HepG2 (cell line): ENCODE measurements around the gene RUSC1. TPM values are rescaled to one million over a fixed set of nuclear protein-coding genes. Genes with fewer than 3 reads are reported as not detected.

Experiments
- CTCF ChIP-seq: sonication (generic); formaldehyde crosslinking; IDR thresholded peaks from 2 replicates; pipeline ENCODE4 v1.5.0; 2020; ENCODE audit warnings: mild to moderate bottlenecking, missing genetic modification reagents, moderate library complexity
- HNF1A ChIP-seq, 2 experiments: sonication (generic) in 1 of 2; formaldehyde crosslinking in 1 of 2; IDR thresholded peaks; 2 replicates each; pipeline versions ENCODE4 v1.4.0 to v1.6.1; 2016 to 2020; ENCODE audit warnings: borderline replicate concordance in 1 of 2, low read depth in 1 of 2, mild to moderate bottlenecking in 1 of 2, missing genetic modification reagents in 1 of 2
- HNF1B ChIP-seq: sonication (generic); formaldehyde crosslinking; IDR thresholded peaks from 2 replicates; pipeline ENCODE4 v1.5.1; 2020; ENCODE audit warnings: mild to moderate bottlenecking, moderate library complexity, missing genetic modification reagents
- IRF9 ChIP-seq: sonication (generic); formaldehyde crosslinking; IDR thresholded peaks from 2 replicates; pipeline ENCODE4 v1.8.0; 2022; ENCODE audit warnings: missing genetic modification reagents, mild to moderate bottlenecking, borderline replicate concordance
- KDM2A ChIP-seq: sonication (generic); formaldehyde crosslinking; IDR thresholded peaks from 2 replicates; pipeline ENCODE4 v1.4.0; 2020; ENCODE audit warnings: low read depth, missing genetic modification reagents, borderline replicate concordance
- MEIS2 ChIP-seq: sonication (generic); formaldehyde crosslinking; IDR thresholded peaks from 2 replicates; pipeline ENCODE4 v1.9.0; 2021; ENCODE audit warnings: mild to moderate bottlenecking, missing genetic modification reagents
- NFE2 ChIP-seq: sonication (generic); formaldehyde crosslinking; IDR thresholded peaks from 2 replicates; pipeline ENCODE4 v1.4.0; 2020; ENCODE audit warnings: missing genetic modification reagents
- POLR2A ChIP-seq, 2 experiments: IDR thresholded peaks; 2 replicates each; pipeline ENCODE4 v1.6.1; 2011; ENCODE audit warnings: low read depth in 2 of 2, low read length in 2 of 2, mild to moderate bottlenecking in 1 of 2, moderate library complexity in 1 of 2; ENCODE audit not compliant: insufficient read depth in 1 of 2
- POLR2AphosphoS5 ChIP-seq: IDR thresholded peaks from 2 replicates; pipeline ENCODE4 v1.6.1; 2012; ENCODE audit warnings: low read depth, low read length
- RAD51 ChIP-seq: fragments of 450-650 bp; IDR thresholded peaks from 2 replicates; pipeline ENCODE4 v1.6.1; 2016; ENCODE audit warnings: borderline replicate concordance
- SAP130 ChIP-seq: IDR thresholded peaks from 2 replicates; pipeline ENCODE4 v1.6.1; 2016; ENCODE audit warnings: low read depth
- SMAD3 ChIP-seq: sonication (generic); formaldehyde crosslinking; IDR thresholded peaks from 2 replicates; pipeline ENCODE4 v1.4.0; 2020; ENCODE audit warnings: missing genetic modification reagents
- TARDBP ChIP-seq: sonication (generic); formaldehyde crosslinking; IDR thresholded peaks from 2 replicates; pipeline ENCODE4 v1.8.0; 2022; ENCODE audit warnings: mild to moderate bottlenecking, missing genetic modification reagents
- TIGD3 ChIP-seq: sonication (generic); formaldehyde crosslinking; IDR thresholded peaks from 2 replicates; pipeline ENCODE4 v1.5.1; 2020; ENCODE audit warnings: mild to moderate bottlenecking, missing genetic modification reagents, borderline replicate concordance
- ZBTB38 ChIP-seq: sonication (generic); formaldehyde crosslinking; IDR thresholded peaks from 2 replicates; pipeline ENCODE4 v1.5.1; 2020; ENCODE audit warnings: mild to moderate bottlenecking, missing genetic modification reagents
- ZNF556 ChIP-seq: sonication (generic); formaldehyde crosslinking; IDR thresholded peaks from 2 replicates; pipeline ENCODE4 v1.4.0; 2020; ENCODE audit warnings: mild to moderate bottlenecking, missing genetic modification reagents, borderline replicate concordance
- ZNF619 ChIP-seq: sonication (generic); formaldehyde crosslinking; IDR thresholded peaks from 2 replicates; pipeline ENCODE4 v1.4.0; 2020; ENCODE audit warnings: mild to moderate bottlenecking, missing genetic modification reagents
- ZNF782 ChIP-seq: sonication (generic); formaldehyde crosslinking; IDR thresholded peaks from 2 replicates; pipeline ENCODE4 v1.4.0; 2020; ENCODE audit warnings: missing genetic modification reagents, mild to moderate bottlenecking, borderline replicate concordance
- ZSCAN9 ChIP-seq: IDR thresholded peaks from 2 replicates; pipeline ENCODE4 v1.6.1; 2016; ENCODE audit warnings: borderline replicate concordance
- polyA plus RNA-seq, 8 experiments: library from polyadenylated mRNA; depleted of rRNA in 3 of 8; stranded (reverse) in 7 of 8; unstranded in 1 of 8; fragments of >200 nt; fragmentation: Illumina TruSeq in 4 of 8; extraction: Trizol in 4 of 8; gene quantifications; 2 replicates each; pipeline versions ENCODE4 v1.2.1 to v1.2.3, GENCODE V29; 2011 to 2016; ENCODE audit warnings: low read depth in 4 of 8, missing spikeins in 1 of 8, mixed read lengths in 1 of 8; ENCODE audit not compliant: insufficient read depth in 1 of 8
- total RNA-seq, 5 experiments: library from RNA; depleted of rRNA; stranded (reverse); fragments of >200 nt; fragmentation: Illumina TruSeq; extraction: Trizol; gene quantifications; 2 replicates each; pipeline ENCODE4 v1.2.3, GENCODE V29; 2016; ENCODE audit warnings: low read depth in 1 of 5

The RUSC1 gene
- total and polyA plus RNA-seq, 2 of the 13 experiments (the other 11 are each of a cell fraction or from before 2014, with no cell fraction given): 18.7 to 20.4 TPM

GRCh38 chr1:155304558-155305063 is 16.1 kb upstream of the RUSC1 start (continued):
- TF ChIP-seq CTCF (CRISPR knock-in tag) (peak; percentile 37), ZNF619 (CRISPR knock-in tag) (0 out of 2 replicates have a peak, but pooled peaks have one; percentile 40), POLR2AphosphoS5 (peak; percentile 85), POLR2A (IDR thresholded peaks at IDR 0.05; ENCODE audit: insufficient read depth in 1 of 2, low read depth in 2 of 2, low read length in 2 of 2) (peak in 1 of 2 experiments; percentile 79; a peak in 2 of 4 replicates), MEIS2 (0 out of 2 replicates have a peak, but pooled peaks have one; percentile 64), ZNF556 (peak; percentile 55; the same call in 1 of the 2 replicates), HNF1A (IDR thresholded peaks at IDR 0.05; ENCODE audit: low read depth) (peak; percentile 84), HNF1A (CRISPR knock-in tag; IDR thresholded peaks at IDR 0.05; ENCODE audit: borderline replicate concordance) (peak; percentile 88; the same call in 1 of the 2 replicates), RAD51 (no peak), ZSCAN9 (CRISPR knock-in tag) (0 out of 2 replicates have a peak, but pooled peaks have one; percentile 30), SAP130 (CRISPR knock-in tag) (peak; percentile 95), IRF9 (0 out of 2 replicates have a peak, but pooled peaks have one; percentile 50), ZBTB38 (CRISPR knock-in tag) (0 out of 2 replicates have a peak, but pooled peaks have one; percentile 20), HNF1B (CRISPR knock-in tag) (peak; percentile 96), SMAD3 (CRISPR knock-in tag) (peak; percentile 36; the same call in 1 of the 2 replicates), TARDBP (CRISPR knock-in tag) (peak; percentile 41; the same call in 1 of the 2 replicates), TIGD3 (CRISPR knock-in tag) (peak; percentile 38; the same call in 1 of the 2 replicates), ZNF782 (CRISPR knock-in tag) (0 out of 2 replicates have a peak, but pooled peaks have one; percentile 39), NFE2 (CRISPR knock-in tag) (no peak), KDM2A (no peak)
